ENCODE data around the gene PACSIN1.

The PACSIN1 gene

DNA sequence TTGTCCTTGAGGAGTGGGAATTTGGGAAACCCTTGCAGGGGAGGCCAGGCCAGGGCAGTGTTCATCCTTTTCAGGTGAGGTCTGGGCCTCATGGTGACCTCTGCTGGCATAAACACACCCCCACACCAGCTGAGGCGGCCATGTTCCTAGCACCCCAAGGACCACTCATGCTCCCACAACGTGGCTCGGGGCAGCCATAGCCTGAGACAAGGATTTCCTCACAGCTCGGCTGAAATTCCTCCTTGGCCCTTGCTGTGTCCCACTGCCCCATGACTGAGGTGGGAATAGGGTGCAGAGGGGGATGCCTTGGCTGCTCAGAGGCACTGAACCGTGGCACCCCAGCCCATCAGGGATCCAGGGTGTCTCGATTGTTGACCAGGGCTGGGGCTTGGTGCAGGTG, 117.6 kb downstream of the PACSIN1 start:
- DNase-seq (ENCODE audit: low spot score): no peak

DNA sequence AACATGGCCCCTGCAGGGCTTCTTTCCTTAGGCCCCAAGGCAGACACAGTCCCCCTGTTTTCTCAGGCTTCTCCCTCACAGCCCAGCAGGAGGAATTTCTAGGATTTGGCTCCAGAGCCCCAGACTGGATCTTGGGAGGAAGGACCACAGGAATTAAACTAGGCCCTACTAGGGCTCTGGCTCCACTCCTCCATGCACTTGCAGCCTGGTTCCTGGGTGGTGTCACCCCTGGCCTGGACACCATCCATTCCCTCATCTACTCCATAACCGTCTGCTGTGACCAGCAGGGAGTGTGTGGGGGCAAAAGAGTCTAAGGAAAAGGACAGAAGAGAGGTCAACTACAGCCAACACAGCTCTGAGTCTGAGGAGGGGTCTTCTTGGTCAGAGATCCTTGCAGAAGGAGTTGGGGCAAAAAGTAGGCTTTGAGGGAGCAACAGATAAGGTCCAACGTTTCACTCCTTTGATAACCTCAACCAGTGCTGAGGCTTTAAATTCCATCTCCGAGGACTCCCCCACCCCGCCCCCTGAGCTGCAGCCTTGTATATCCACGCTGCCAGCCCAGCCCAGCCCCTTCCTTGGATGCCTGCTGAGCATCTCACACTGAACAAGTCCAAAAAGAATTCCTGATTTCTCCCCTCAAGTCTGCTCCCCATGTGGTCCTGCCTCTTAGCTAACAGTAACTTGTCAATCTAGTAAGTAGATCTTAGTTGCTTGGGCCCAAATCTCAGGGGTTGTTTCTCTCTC, 118.2 kb downstream of the PACSIN1 start:
- no peak for DNase-seq (ENCODE audit: low spot score)

DNA sequence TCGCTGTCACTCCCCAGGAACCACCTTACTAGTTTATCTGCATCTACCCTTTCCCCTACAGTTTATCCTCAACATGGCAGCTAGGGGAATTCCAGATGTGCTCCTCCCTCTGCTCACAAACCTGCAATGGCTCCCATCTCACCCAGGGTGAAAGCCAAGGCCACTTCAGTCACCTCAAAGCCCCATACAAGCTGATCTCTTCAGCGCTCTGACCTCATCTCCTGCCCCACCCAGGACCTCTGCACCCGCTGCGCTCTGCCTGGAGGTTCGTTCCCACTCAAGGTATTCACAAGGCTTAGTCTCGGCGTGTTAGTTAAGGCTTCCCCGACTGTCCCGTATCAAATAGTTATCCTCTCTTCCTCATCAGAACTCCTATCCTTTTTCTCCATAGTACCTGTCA, 118.8 kb downstream of the PACSIN1 start:
- no peak for DNase-seq (ENCODE audit: low spot score)

Data from germinal center (tissue), 1 donor.